ENCODE measurements around the gene CACNB4.

- TF ChIP-seq GATA2 (IDR thresholded peaks at IDR 0.05; ENCODE audit: low read depth, low read length), result no peak
- no peak for TF ChIP-seq GATA3 (IDR thresholded peaks at IDR 0.05; ENCODE audit: low read depth, low read length)
Measured at GRCh38 chr2:151946250-151946884, 152.5 kb downstream of the CACNB4 start.
